IPS-15b (cell line): ENCODE measurements around the gene ARHGAP8.

ENCODE experiments used
- H3K27me3 ChIP-seq: one replicate; pipeline ENCODE4 v1.6.1; 2013; ENCODE audit warnings: low read length; ENCODE audit not compliant: control insufficient read depth, insufficient read depth
- H3K36me3 ChIP-seq: one replicate; pipeline ENCODE4 v1.6.1; 2013; ENCODE audit warnings: low read length; ENCODE audit not compliant: control insufficient read depth, insufficient read depth
- H3K4me1 ChIP-seq: one replicate; pipeline ENCODE4 v1.6.1; 2013; ENCODE audit warnings: mild to moderate bottlenecking, low read length; ENCODE audit not compliant: control insufficient read depth, insufficient read depth
- H3K4me3 ChIP-seq: one replicate; pipeline ENCODE4 v1.5.1; 2013; ENCODE audit warnings: low read depth, low read length
- H3K9ac ChIP-seq: one replicate; pipeline ENCODE4 v1.6.1; 2013; ENCODE audit warnings: low read depth, mild to moderate bottlenecking, low read length
- H3K9me3 ChIP-seq: one replicate; pipeline ENCODE4 v1.6.1; 2013; ENCODE audit warnings: mild to moderate bottlenecking, low read length; ENCODE audit not compliant: control insufficient read depth, insufficient read depth

Gene ARHGAP8

DNA sequence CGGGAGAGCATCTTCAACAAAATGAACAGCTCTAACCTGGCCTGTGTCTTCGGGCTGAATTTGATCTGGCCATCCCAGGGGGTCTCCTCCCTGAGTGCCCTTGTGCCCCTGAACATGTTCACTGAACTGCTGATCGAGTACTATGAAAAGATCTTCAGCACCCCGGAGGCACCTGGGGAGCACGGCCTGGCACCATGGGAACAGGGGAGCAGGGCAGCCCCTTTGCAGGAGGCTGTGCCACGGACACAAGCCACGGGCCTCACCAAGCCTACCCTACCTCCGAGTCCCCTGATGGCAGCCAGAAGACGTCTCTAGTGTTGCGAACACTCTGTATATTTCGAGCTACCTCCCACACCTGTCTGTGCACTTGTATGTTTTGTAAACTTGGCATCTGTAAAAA lies 109.9 kb downstream of the ARHGAP8 start:
- no peaks in the 10 kb centered on the region for H3K4me1 ChIP-seq

DNA sequence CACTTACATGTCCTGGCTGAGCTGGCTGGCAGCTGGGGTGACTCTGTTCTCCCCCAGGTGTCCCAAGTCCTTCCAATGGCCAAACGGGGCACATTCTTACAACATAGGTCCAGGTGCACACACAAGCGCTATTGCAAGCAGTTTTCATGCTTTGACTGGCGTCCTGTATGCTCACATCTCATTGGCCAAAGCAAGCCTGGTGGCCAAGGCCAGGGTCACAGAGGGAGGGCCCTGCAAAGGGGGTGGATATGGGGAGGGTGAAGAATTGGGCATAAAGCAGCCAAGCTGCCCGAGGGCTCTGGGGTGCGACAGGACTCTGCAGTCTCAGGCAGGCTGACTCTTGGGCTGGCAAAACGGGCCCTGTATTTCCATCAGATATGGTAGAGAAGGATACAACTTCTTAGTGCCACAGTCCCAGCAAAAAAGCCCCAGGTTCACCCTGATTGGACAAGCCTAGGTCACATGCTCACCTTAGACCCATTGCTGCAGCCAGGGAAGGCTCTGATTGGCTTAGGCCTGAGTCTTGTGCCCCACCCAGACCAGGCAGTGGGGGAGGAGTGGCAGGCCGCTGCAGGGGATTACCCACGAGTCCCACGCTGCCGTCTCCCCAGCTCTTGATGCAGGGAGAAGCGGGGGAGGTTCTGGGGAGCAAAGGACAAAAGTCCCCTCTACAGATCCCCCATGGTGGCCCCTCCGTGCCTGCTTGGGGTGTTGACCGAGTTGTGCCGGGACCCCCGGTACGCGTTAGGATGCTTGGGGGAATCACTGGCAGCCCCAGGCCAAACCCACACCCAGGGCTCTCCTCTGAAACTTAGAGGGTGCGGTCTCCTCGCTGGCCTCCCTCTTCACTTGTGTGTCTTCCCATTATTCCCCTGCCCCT lies 110.8 kb downstream of the ARHGAP8 start:
- Histone ChIP-seq H3K9ac (no peak overlapping the region), H3K27me3 (no peaks in the 10 kb centered on the region), H3K4me1 (no peaks in the 10 kb centered on the region), H3K36me3 (peaks cover 6% of the 10 kb centered on the region), H3K4me3 (no peak overlapping the region), H3K9me3 (no peaks in the 10 kb centered on the region)

More for the DNA sequence above, 109.9 kb downstream of the ARHGAP8 start:
- peaks cover 13% of the 10 kb centered on the region for H3K36me3 ChIP-seq
- H3K4me3 ChIP-seq = no peak overlapping the region
- no peak overlapping the region for H3K9ac ChIP-seq
- no peaks in the 10 kb centered on the region for H3K27me3 ChIP-seq
- H3K9me3 ChIP-seq = no peaks in the 10 kb centered on the region

- Histone ChIP-seq H3K36me3 (peaks cover 6% of the 10 kb centered on the region), H3K9me3 (no peaks in the 10 kb centered on the region), H3K4me1 (peaks cover 3% of the 10 kb centered on the region), H3K9ac (no peak overlapping the region), H3K27me3 (no peaks in the 10 kb centered on the region), H3K4me3 (no peak overlapping the region)
These were observed 113.0 kb downstream of the ARHGAP8 start for GRCh38 chr22:44865193-44866057.

DNA sequence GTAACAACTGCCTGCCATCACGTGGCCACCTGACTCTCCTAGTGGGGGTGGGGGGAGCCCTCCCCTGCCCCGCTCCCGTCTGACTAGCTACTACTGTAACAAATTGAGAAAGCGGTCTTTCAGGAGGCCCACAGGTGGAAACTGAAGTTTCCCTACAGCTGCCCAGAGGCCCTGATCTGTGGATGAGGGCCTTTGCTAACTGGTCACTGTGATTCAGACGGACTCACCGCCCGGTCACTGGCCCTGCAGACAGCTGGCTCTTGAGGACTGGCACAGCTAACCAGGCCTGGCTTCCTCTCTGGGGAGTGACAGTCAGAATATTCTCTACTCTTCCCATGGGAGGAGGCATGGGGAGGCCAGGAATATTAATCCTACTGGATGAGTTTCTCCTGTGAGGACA lies 116.8 kb downstream of the ARHGAP8 start:
- Histone ChIP-seq H3K4me1 (peaks cover 4% of the 10 kb centered on the region), H3K9ac (no peak overlapping the region), H3K4me3 (no peak overlapping the region), H3K36me3 (peaks cover 4% of the 10 kb centered on the region), H3K9me3 (peaks cover 5% of the 10 kb centered on the region), H3K27me3 (no peaks in the 10 kb centered on the region)

DNA sequence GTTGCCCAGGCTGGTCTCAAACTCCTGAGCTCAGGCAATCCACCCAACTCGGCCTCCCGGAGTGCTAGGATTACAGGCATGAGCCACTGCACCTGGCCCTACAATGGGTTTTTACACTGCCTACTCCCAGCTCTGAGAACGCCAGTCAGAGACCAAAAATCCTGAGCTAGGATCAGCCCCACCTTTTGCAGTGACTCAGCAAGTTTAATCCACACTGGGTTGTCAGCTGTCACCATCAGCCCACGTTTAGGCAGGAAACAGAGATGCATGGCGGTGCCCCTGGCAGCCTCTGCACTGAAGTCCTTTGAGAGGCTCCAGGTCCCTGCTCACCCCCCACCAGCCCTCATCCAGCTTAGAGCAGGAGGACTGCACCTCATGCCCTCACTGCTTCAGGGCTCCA lies 117.6 kb downstream of the ARHGAP8 start:
- peaks cover 4% of the 10 kb centered on the region for H3K4me1 ChIP-seq
- no peak overlapping the region for H3K9ac ChIP-seq
- peaks cover 5% of the 10 kb centered on the region for H3K9me3 ChIP-seq
- no peaks in the 10 kb centered on the region for H3K36me3 ChIP-seq
- no peak overlapping the region for H3K4me3 ChIP-seq
- no peaks in the 10 kb centered on the region for H3K27me3 ChIP-seq

DNA sequence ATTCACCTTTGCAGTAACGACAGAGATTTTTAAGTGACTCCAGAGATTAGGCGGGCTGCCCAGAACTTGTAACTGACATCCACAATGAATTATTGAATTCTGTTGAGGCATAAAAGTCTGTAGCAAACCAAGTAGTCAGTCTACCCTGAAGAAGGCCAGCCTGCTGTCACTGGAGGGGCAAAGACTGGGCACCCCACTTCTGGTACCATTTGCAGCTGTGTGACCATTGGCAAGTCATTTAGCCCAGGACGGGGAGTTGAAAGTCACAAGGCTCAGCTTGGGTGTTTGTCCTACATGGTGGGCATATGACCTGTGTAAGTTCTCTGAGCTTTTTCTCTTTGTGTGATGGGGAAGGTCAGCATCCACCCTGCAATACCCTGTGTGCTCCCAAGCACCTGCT lies 119.4 kb downstream of the ARHGAP8 start:
- Histone ChIP-seq H3K4me1 (peaks cover 4% of the 10 kb centered on the region), H3K4me3 (no peak overlapping the region), H3K9me3 (peaks cover 5% of the 10 kb centered on the region), H3K36me3 (no peaks in the 10 kb centered on the region), H3K9ac (no peak overlapping the region), H3K27me3 (no peaks in the 10 kb centered on the region)

- Histone ChIP-seq H3K9me3 (peaks cover 2% of the 10 kb centered on the region), H3K9ac (no peak overlapping the region), H3K4me1 (no peaks in the 10 kb centered on the region), H3K4me3 (no peak overlapping the region), H3K36me3 (peaks cover 8% of the 10 kb centered on the region), H3K27me3 (no peaks in the 10 kb centered on the region)
These were observed 124.5 kb downstream of the ARHGAP8 start for GRCh38 chr22:44876921-44877320.

GRCh38 chr22:44878483-44879300 lies 126.3 kb downstream of the ARHGAP8 start:
- no peaks in the 10 kb centered on the region for H3K9me3 ChIP-seq
- H3K4me3 ChIP-seq = no peak overlapping the region
- no peaks in the 10 kb centered on the region for H3K27me3 ChIP-seq
- H3K9ac ChIP-seq = no peak overlapping the region
- no peaks in the 10 kb centered on the region for H3K4me1 ChIP-seq
- peaks cover 8% of the 10 kb centered on the region for H3K36me3 ChIP-seq

DNA sequence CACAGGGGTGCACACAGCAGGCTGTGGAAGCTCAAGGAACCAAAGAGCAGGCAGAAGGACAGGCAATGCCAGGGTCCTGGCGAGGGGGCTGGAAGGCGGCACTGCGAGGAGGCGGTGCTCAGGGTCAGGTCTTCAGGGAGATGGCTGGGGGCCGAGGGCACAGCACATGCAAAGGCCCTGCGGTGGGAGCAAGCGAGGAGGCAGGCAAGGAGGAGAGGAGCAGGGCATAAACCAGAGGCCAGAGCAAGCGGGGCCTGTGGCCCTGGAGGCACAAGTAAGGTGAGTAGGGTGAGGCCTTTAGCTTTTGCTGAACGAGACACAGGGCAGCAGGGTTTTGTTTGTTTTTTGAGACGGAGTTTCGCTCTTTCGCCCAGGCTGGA lies 126.9 kb downstream of the ARHGAP8 start:
- no peaks in the 10 kb centered on the region for H3K9me3 ChIP-seq
- peaks cover 8% of the 10 kb centered on the region for H3K36me3 ChIP-seq
- H3K4me1 ChIP-seq = no peaks in the 10 kb centered on the region
- H3K4me3 ChIP-seq = no peak overlapping the region
- H3K27me3 ChIP-seq = no peaks in the 10 kb centered on the region
- H3K9ac ChIP-seq = no peak overlapping the region

DNA sequence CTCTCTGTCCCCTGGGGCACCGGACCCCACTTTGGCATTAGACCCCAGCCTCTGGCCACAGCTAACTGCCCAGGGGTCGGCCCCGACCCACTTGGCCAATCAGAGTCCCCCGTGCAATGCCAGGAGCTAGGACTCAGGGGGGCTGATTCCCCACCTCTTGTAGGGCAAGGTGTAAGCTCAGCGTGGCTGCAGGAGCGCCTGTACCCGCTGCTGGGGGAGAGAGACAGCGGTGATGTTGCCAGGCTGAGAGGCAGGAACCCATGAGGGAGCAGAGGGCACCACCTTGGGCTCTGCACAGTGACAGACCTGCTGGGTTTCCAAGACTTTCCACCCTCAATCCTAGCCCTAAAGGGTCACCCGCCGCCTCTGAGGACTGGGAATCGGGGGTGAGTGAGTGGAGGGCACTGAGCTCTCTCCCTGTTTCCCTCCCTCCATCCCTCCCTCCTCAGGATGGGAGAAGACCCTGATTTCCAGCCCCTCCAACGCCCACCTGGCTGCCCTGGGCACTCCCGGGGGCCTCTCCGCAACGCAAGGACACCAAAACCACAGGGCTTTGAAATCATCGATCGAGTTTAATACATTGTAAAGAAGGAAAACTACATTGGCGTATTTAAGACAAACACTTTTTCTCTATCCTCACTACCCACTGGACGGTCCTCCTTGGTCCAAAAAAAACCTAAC lies 128.4 kb downstream of the ARHGAP8 start:
- H3K36me3 ChIP-seq = peaks cover 11% of the 10 kb centered on the region
- H3K27me3 ChIP-seq = no peaks in the 10 kb centered on the region
- H3K9me3 ChIP-seq = no peaks in the 10 kb centered on the region
- no peak overlapping the region for H3K4me3 ChIP-seq
- no peaks in the 10 kb centered on the region for H3K4me1 ChIP-seq
- no peak overlapping the region for H3K9ac ChIP-seq

- H3K4me3 ChIP-seq = no peak overlapping the region
- no peaks in the 10 kb centered on the region for H3K9me3 ChIP-seq
- no peaks in the 10 kb centered on the region for H3K4me1 ChIP-seq
- peaks cover 11% of the 10 kb centered on the region for H3K36me3 ChIP-seq
- H3K9ac ChIP-seq = no peak overlapping the region
- H3K27me3 ChIP-seq = no peaks in the 10 kb centered on the region
These were observed 129.2 kb downstream of the ARHGAP8 start for GRCh38 chr22:44881624-44882023.
